Measurements from ENCODE around the gene NEK1. TPM values are rescaled to one million over a fixed set of nuclear protein-coding genes. Genes with fewer than 3 reads are reported as not detected.
"Not testable (repeated sequence)": the region's sequence is repeated elsewhere in the genome, so short reads cannot be mapped to it uniquely, and the experiment has no call there.

NEK1 gene
- total RNA-seq, 2 donors from 2014 or later = 6.9 to 7.4 TPM

DNA sequence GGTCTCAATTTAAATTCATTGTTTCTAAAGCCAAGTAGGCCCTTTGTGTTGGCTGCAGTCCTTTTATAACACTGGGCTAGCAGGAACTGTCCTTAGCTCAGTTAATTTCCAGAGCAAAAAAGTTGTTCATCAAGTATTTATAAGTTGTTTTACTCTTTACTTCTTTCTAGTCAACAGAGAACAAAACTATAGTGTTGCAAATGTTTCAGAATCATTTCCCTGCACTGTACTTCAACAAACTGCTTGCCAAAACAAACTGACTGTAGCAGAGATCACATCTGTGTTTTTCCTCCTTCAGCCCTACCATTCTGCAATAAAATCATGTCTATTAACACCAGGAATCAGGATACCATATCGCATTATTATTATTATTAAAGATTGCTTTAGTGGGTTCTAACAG lies 173.1 kb downstream of the NEK1 start:
- H3K27ac ChIP-seq = no peak overlapping the region
- intact Hi-C loops (cut with DNase I) = no loop called here
- no peak overlapping the region for H3K4me3 ChIP-seq
- DNase-seq = no peak
- no peaks in the 10 kb centered on the region for H3K9me3 ChIP-seq
- TF ChIP-seq, protein P1, sequence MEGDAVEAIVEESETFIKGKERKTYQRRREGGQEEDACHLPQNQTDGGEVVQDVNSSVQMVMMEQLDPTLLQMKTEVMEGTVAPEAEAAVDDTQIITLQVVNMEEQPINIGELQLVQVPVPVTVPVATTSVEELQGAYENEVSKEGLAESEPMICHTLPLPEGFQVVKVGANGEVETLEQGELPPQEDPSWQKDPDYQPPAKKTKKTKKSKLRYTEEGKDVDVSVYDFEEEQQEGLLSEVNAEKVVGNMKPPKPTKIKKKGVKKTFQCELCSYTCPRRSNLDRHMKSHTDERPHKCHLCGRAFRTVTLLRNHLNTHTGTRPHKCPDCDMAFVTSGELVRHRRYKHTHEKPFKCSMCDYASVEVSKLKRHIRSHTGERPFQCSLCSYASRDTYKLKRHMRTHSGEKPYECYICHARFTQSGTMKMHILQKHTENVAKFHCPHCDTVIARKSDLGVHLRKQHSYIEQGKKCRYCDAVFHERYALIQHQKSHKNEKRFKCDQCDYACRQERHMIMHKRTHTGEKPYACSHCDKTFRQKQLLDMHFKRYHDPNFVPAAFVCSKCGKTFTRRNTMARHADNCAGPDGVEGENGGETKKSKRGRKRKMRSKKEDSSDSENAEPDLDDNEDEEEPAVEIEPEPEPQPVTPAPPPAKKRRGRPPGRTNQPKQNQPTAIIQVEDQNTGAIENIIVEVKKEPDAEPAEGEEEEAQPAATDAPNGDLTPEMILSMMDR (IDR thresholded peaks at IDR 0.05) = no peak
- H3K9ac ChIP-seq (ENCODE audit: low read depth in 2 of 2, low read length in 2 of 2) = no peak overlapping the region
- no peaks in the 10 kb centered on the region for H3K36me3 ChIP-seq
- no peaks in the 10 kb centered on the region for H3K4me1 ChIP-seq
- H3K27me3 ChIP-seq = no peaks in the 10 kb centered on the region

- TF ChIP-seq, protein P1 (IDR thresholded peaks at IDR 0.05) = no peak
- H3K4me1 ChIP-seq = no peaks in the 10 kb centered on the region
- H3K9ac ChIP-seq (ENCODE audit: low read depth in 2 of 2, low read length in 2 of 2) = no peak overlapping the region
- intact Hi-C loops (cut with DNase I) = no loop called here
- no peak overlapping the region for H3K27ac ChIP-seq
- H3K9me3 ChIP-seq = no peaks in the 10 kb centered on the region
- no peaks in the 10 kb centered on the region for H3K27me3 ChIP-seq
- DNase-seq = no peak
- no peaks in the 10 kb centered on the region for H3K36me3 ChIP-seq
- no peak overlapping the region for H3K4me3 ChIP-seq
These were observed 174.3 kb downstream of the NEK1 start for GRCh38 chr4:169438057-169438480.

- Histone ChIP-seq H3K4me1 (no peaks in the 10 kb centered on the region), H3K36me3 (no peaks in the 10 kb centered on the region), H3K9me3 (no peaks in the 10 kb centered on the region), H3K27me3 (no peaks in the 10 kb centered on the region), H3K9ac (ENCODE audit: low read depth in 2 of 2, low read length in 2 of 2) (no peak overlapping the region), H3K4me3 (no peak overlapping the region), H3K27ac (no peak overlapping the region)
- no peak for DNase-seq
- TF ChIP-seq, protein P1 (IDR thresholded peaks at IDR 0.05) = no peak
- intact Hi-C loops (cut with DNase I) = no loop called here
These were observed 174.9 kb downstream of the NEK1 start for GRCh38 chr4:169437299-169438047.

DNA sequence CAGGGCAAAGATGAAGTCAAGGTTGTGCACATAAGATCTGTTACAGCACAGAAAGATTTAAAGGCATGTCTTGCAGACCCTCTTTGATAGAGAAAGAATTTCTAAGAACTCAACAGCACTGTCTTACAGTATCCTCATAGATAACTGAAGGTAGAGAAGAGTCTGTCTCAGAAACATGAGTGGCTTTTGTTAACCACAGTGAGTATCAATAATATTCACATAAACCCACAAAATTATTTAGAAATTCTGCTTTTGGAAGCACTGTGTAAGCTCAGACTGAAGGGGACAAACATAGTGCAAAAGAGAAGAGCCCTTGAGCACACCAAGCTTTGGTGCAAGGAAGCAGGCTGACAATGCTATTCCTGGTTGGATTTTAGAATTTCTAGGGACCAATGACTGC lies 175.6 kb downstream of the NEK1 start:
- intact Hi-C loops (cut with DNase I) = no loop called here
- H3K27ac ChIP-seq = no peak overlapping the region
- H3K9me3 ChIP-seq = no peaks in the 10 kb centered on the region

GRCh38 chr4:169428376-169428775 lies 184.0 kb downstream of the NEK1 start:
- intact Hi-C loops (cut with DNase I) = no loop called here
- H3K9ac ChIP-seq (ENCODE audit: low read depth in 2 of 2, low read length in 2 of 2) = no peak overlapping the region
- no peak for DNase-seq
- no peak overlapping the region for H3K27ac ChIP-seq
- H3K27me3 ChIP-seq = no peaks in the 10 kb centered on the region
- no peaks in the 10 kb centered on the region for H3K9me3 ChIP-seq
- H3K4me1 ChIP-seq = no peaks in the 10 kb centered on the region
- TF ChIP-seq, protein P1 (IDR thresholded peaks at IDR 0.05) = no peak
- H3K36me3 ChIP-seq = no peaks in the 10 kb centered on the region
- no peak overlapping the region for H3K4me3 ChIP-seq

More for the DNA sequence above, 175.6 kb downstream of the NEK1 start:
- no peak for DNase-seq
- H3K4me3 ChIP-seq = no peak overlapping the region
- H3K4me1 ChIP-seq = no peaks in the 10 kb centered on the region
- TF ChIP-seq, protein P1 (IDR thresholded peaks at IDR 0.05) = no peak
- H3K27me3 ChIP-seq = no peaks in the 10 kb centered on the region
- H3K36me3 ChIP-seq = no peaks in the 10 kb centered on the region
- H3K9ac ChIP-seq (ENCODE audit: low read depth in 2 of 2, low read length in 2 of 2) = no peak overlapping the region

DNA sequence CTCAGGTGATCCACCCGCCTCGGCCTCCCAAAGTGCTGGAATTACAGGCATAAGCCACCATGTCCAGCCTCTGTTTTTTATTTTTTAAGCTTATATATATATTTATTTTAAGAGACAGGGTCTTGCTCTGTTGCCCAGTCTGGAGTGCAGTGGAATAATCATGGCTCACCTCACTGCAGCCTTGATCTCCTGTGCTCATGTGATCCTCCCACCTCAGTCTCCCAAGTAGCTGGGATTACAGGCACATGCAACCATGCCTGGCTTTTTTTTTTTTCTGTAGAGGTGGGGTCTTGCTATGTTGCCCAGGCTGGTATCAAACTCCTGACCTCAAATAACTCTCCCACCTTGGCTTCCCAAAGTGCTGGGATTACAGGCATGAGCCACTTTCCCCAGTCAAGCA lies 184.7 kb downstream of the NEK1 start:
- H3K36me3 ChIP-seq; H3K27ac ChIP-seq; H3K4me3 ChIP-seq; H3K4me1 ChIP-seq; H3K27me3 ChIP-seq; H3K9me3 ChIP-seq; H3K9ac ChIP-seq (ENCODE audit: low read depth in 2 of 2, low read length in 2 of 2); intact Hi-C loops (cut with DNase I); DNase-seq: not testable (repeated sequence)
